Vagina (tissue), 2 donors: ENCODE results near the gene ARGFX. TPM values are rescaled to one million over a fixed set of nuclear protein-coding genes. Genes with fewer than 3 reads are reported as not detected.
"Not testable (repeated sequence)": the region's sequence is repeated elsewhere in the genome, so short reads cannot be mapped to it uniquely, and the experiment has no call there.

Experiments used
- DNase-seq, 2 donors: peaks; one replicate each; pipeline ENCODE4 v3.0.0-alpha.2; 2017; ENCODE audit errors: extremely low spot score in 2 of 2
- H3K27ac ChIP-seq: fragments of 200-600 bp; sonication (generic); one replicate; pipeline ENCODE4 v1.5.1; 2019
- H3K27me3 ChIP-seq: fragments of 200-600 bp; sonication (generic); one replicate; pipeline ENCODE4 v1.5.1; 2019
- H3K36me3 ChIP-seq, 2 donors: fragments of 200-600 bp; sonication (generic); one replicate each; pipeline ENCODE4 v1.5.1; 2017 to 2019
- H3K4me1 ChIP-seq: fragments of 200-600 bp; sonication (generic); one replicate; pipeline ENCODE4 v1.5.1; 2019
- H3K4me3 ChIP-seq, 2 donors: fragments of 200-600 bp; sonication (generic); 1 replicate in 1 of 2; 2 replicates in 1 of 2; pipeline ENCODE4 v1.5.1; 2016 to 2019
- H3K9me3 ChIP-seq: fragments of 200-600 bp; sonication (generic); one replicate; pipeline ENCODE4 v1.5.1; 2019
- POLR2A ChIP-seq, 2 donors: fragments of 450-650 bp; IDR thresholded peaks; one replicate each; pipeline ENCODE4 v1.6.1; 2017; ENCODE audit warnings: antibody characterized with exemption in 2 of 2, mild to moderate bottlenecking in 2 of 2, moderate library complexity in 2 of 2
- POLR2AphosphoS5 ChIP-seq, 2 donors: sonication (generic); formaldehyde crosslinking; IDR thresholded peaks; one replicate each; pipeline ENCODE4 v1.9.0; 2017; ENCODE audit warnings: antibody characterized with exemption in 2 of 2, mild to moderate bottlenecking in 2 of 2, low read depth in 1 of 2; ENCODE audit not compliant: insufficient read depth in 1 of 2
- intact Hi-C: fragments of 100-400 bp; cut with DNase I; formaldehyde crosslinking; loops from one replicate; pipeline ENCODE4 v1.15.1; 2023
- total RNA-seq: library from RNA; depleted of rRNA; stranded (reverse); fragments of >200 nt; gene quantifications from one replicate; pipeline ENCODE4 v1.2.3, GENCODE V29; 2016
- TF ChIP-seq, protein P1 (sequence below), 3 experiments: fragments of 450-650 bp in 2 of 3; fragments of 200-600 bp in 1 of 3; sonication (generic) in 1 of 3; IDR thresholded peaks; one replicate each; pipeline ENCODE4 v1.5.1; 2017 to 2019; ENCODE audit warnings: antibody characterized with exemption in 3 of 3, mild to moderate bottlenecking in 2 of 3, moderate library complexity in 2 of 3

Gene ARGFX
- total RNA-seq, 1 donor from 2014 or later, result not detected

DNA sequence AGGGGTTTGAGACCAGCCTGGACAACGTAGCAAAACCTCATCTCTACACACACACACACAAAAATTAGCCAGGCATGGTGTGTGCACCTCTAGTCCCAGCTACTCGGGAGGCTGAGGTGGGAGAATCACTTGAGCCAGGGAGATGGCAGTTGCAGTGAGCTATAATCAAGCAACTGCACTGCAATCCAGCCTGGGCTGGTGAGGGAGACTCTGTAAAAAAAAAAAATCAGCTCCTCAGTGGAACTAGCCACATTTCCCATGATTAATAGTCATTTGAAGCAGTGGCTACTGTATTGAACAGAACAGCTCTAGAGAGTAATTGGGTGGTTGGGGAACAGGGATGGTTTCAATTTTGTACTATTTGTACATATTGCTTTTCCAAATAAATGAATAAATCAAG, 13.9 kb downstream of the ARGFX start:
- intact Hi-C loops, result no loop called here
- Histone ChIP-seq H3K9me3 (no peaks in the 10 kb centered on the region), H3K4me1 (no peaks in the 10 kb centered on the region), H3K27ac (no peak overlapping the region), H3K36me3 (no peaks in the 10 kb centered on the region), H3K27me3 (no peaks in the 10 kb centered on the region), H3K4me3 (no peak overlapping the region)
- DNase-seq, result no peak
- TF ChIP-seq POLR2AphosphoS5 (IDR thresholded peaks at IDR 0.05; ENCODE audit: insufficient read depth in 1 of 2, low read depth in 1 of 2) (no peak), POLR2A (IDR thresholded peaks at IDR 0.05) (no peak)
- TF ChIP-seq, protein P1, sequence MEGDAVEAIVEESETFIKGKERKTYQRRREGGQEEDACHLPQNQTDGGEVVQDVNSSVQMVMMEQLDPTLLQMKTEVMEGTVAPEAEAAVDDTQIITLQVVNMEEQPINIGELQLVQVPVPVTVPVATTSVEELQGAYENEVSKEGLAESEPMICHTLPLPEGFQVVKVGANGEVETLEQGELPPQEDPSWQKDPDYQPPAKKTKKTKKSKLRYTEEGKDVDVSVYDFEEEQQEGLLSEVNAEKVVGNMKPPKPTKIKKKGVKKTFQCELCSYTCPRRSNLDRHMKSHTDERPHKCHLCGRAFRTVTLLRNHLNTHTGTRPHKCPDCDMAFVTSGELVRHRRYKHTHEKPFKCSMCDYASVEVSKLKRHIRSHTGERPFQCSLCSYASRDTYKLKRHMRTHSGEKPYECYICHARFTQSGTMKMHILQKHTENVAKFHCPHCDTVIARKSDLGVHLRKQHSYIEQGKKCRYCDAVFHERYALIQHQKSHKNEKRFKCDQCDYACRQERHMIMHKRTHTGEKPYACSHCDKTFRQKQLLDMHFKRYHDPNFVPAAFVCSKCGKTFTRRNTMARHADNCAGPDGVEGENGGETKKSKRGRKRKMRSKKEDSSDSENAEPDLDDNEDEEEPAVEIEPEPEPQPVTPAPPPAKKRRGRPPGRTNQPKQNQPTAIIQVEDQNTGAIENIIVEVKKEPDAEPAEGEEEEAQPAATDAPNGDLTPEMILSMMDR (IDR thresholded peaks at IDR 0.05), result no peak

DNA sequence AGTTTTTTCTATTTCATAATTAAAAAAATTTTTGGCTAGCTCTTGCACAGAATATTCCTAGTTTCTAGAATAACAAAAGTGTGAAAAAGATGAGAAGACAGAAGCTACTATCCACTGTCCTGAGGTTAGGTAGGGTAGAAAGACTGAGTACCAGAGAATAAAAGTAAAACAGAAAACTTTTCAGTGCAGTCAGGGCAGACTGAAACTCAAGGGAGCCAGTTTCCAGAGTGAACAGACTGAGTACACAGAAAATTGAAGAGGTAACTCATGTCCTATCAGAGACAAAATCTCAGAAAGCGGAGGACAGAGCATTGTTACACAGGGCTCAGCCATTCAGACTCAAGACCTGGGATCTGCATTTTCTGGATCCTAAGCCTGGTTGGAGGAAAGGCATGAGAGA, 16.7 kb downstream of the ARGFX start:
- H3K4me1 ChIP-seq, result no peaks in the 10 kb centered on the region
- H3K4me3 ChIP-seq, result no peak overlapping the region
- no peaks in the 10 kb centered on the region for H3K9me3 ChIP-seq
- intact Hi-C loops, result no loop called here
- no peaks in the 10 kb centered on the region for H3K27me3 ChIP-seq
- H3K36me3 ChIP-seq, result no peaks in the 10 kb centered on the region
- TF ChIP-seq POLR2A (IDR thresholded peaks at IDR 0.05), result no peak
- TF ChIP-seq, protein P1 (IDR thresholded peaks at IDR 0.05), result no peak
- no peak for TF ChIP-seq POLR2AphosphoS5 (IDR thresholded peaks at IDR 0.05; ENCODE audit: insufficient read depth in 1 of 2, low read depth in 1 of 2)
- no peak for DNase-seq
- no peak overlapping the region for H3K27ac ChIP-seq

DNA sequence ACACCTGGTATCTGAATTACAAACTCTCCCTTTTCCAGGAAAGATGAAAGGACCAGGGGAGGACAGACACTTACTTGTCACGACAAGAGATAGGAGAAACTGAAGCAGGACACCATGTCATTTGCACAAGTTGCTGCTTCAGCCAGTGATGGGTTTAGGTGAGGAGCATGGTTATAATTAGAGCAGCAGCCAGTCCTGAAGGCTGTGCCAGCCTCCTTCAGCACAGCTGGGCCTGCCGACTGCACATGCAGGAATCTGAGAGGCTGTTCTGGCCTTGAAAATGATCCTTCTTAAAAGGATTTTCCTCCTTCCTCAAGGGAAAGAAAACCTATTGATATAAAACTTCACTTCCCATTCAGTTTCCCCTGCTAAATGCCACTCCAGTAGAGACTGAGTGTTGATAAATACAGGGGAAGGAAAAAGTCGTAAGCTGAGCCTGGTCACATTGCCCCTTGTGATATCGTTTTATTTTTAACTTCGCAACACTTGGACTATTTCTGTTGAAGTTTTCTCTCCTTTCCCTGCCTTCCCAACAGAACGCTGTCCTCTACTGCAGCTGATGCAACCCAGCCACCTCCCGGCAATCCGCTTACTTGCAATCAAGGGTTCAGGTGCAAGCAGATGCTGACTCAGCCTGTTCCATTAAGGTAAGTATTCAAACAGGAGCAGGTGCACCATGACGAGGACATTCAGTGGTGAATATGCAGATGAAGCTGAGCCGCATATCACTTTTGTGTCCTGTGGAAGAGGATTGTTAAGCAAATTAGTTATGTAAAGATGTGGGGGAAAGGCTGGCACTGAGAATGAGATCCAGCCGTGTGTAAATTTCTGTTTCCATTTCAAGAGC, 25.3 kb downstream of the ARGFX start, which contains the start of gene FBXO40:
Gene FBXO40, plus strand, starts transcription at position 524 of the 847 bp plus-strand sequence. CDS start 27,197 bp downstream, outside the sequence.
- TF ChIP-seq, protein P1 (IDR thresholded peaks at IDR 0.05), result no peak
- TF ChIP-seq POLR2AphosphoS5 (IDR thresholded peaks at IDR 0.05; ENCODE audit: insufficient read depth in 1 of 2, low read depth in 1 of 2) (no peak), POLR2A (IDR thresholded peaks at IDR 0.05) (no peak)
- no peaks in the 10 kb centered on the region for H3K9me3 ChIP-seq

DNA sequence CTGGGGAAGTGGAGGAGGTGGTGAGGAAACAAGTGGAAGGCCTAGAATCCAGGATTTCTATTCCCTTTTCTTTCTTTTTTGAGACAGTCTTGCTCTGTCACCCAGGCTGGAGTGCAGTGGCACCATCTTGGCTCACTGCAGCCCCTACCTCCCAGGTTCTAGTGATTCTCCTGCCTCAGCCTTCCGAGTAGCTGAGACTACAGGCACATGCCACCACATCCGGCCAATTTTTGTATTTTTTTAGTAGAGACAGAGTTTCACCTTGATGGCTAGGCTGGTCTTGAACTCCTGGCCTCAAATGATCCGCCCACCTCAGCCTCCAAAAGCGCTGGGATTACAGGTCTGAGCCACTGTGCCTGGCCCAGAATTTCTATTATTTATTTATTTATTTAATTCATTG, 26.1 kb downstream of the ARGFX start:
- H3K4me3 ChIP-seq, H3K27me3 ChIP-seq, H3K9me3 ChIP-seq, DNase-seq, H3K27ac ChIP-seq, H3K4me1 ChIP-seq, H3K36me3 ChIP-seq, intact Hi-C loops: not testable (repeated sequence)

More for the DNA sequence above, 25.3 kb downstream of the ARGFX start, which contains the start of gene FBXO40:
- no peaks in the 10 kb centered on the region for H3K4me1 ChIP-seq
- no peaks in the 10 kb centered on the region for H3K36me3 ChIP-seq
- no peak within 1 kb of the TSS for H3K27ac ChIP-seq
- intact Hi-C loops, result no loop called here
- no peak for DNase-seq
- no peaks in the 10 kb centered on the region for H3K27me3 ChIP-seq
- no peak within 1 kb of the TSS for H3K4me3 ChIP-seq

DNA sequence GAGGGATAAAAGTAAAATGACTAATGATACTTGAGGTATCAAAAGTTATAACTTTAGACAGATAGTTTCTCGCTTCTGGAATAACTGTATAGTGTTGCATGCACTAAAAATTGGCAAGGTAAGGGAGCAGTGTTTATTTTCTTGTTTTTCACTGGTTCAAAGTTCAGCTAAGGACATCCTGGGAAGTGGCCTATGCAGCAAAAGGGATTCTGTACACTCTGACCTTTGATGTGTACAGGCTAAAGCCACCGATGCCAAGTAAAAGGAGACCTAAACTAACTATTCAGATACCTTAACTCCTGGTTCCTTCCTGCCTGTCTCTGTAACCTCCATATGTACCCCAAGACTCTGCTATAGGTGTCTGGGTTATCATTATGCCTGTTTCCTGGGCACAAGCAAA, 27.1 kb downstream of the ARGFX start:
- DNase-seq, result no peak
- Histone ChIP-seq H3K27me3 (no peaks in the 10 kb centered on the region), H3K4me3 (no peak overlapping the region), H3K9me3 (no peaks in the 10 kb centered on the region), H3K4me1 (no peaks in the 10 kb centered on the region), H3K27ac (no peak overlapping the region), H3K36me3 (no peaks in the 10 kb centered on the region)
- TF ChIP-seq POLR2A (IDR thresholded peaks at IDR 0.05), result no peak
- intact Hi-C loops, result no loop called here

DNA sequence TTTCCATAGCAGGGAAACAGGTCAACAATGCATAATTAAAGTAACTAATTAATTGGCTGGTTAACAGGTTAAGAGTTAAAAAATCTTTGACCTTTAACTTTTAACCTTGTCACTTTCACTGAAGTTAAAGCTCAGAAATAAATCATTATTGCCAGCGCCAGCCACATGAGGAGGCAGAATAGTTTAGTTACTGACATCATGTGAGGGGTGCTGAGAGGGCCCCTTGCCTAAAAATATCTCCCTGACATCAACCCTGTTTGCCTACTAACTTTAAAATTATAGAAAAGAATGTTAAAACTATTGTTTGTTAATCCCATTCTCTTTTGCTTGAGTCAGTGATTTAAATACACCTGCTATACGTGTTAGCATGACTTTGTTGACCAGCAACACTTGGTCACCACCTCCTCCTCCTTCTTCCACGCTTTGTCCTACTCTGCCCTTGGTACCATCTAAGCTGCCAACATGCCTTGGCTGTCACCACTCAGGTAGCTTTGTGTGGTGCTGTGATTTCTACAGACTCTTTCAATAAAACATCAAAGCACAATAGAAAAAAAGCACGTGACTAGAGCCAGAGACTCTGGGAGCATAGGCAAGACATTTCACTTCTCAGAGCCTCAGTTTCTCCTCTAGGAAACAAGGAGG, 28.1 kb downstream of the ARGFX start:
- no peaks in the 10 kb centered on the region for H3K27me3 ChIP-seq
- no peaks in the 10 kb centered on the region for H3K36me3 ChIP-seq
- H3K27ac ChIP-seq, result no peak overlapping the region
- intact Hi-C loops, result no loop called here
- no peak for TF ChIP-seq POLR2AphosphoS5 (IDR thresholded peaks at IDR 0.05; ENCODE audit: insufficient read depth in 1 of 2, low read depth in 1 of 2)
- no peak for TF ChIP-seq POLR2A (IDR thresholded peaks at IDR 0.05)
- TF ChIP-seq, protein P1 (IDR thresholded peaks at IDR 0.05), result no peak
- H3K4me1 ChIP-seq, result no peaks in the 10 kb centered on the region
- H3K9me3 ChIP-seq, result no peaks in the 10 kb centered on the region
- H3K4me3 ChIP-seq, result no peak overlapping the region
- no peak for DNase-seq
